HepG2 (cell line): Measurements from ENCODE around the gene GLRA1. TPM values are rescaled to one million over a fixed set of nuclear protein-coding genes. Genes with fewer than 3 reads are reported as not detected.
A peak's percentile ranks its signal among the peaks of the same experiment; 100 is the strongest.

Experiments used
- CBX2 ChIP-seq, 2 experiments: fragments of 200-600 bp in 1 of 2; sonication (generic); formaldehyde crosslinking in 1 of 2; IDR thresholded peaks; 2 replicates each; pipeline versions ENCODE4 v1.7.0 to v1.8.1; 2018 to 2022; ENCODE audit warnings: low read depth in 2 of 2, low read length in 1 of 2, mild to moderate bottlenecking in 1 of 2, missing genetic modification reagents in 1 of 2
- ETS1 ChIP-seq: sonication (generic); formaldehyde crosslinking; IDR thresholded peaks from 2 replicates; pipeline ENCODE4 v1.4.0; 2020; ENCODE audit warnings: missing genetic modification reagents
- FOXA1 ChIP-seq, 2 experiments: fragments of 450-650 bp in 1 of 2; sonication (generic) in 1 of 2; formaldehyde crosslinking in 1 of 2; IDR thresholded peaks; 2 replicates each; pipeline versions ENCODE4 v1.4.0 to v1.6.1; 2016 to 2020; ENCODE audit warnings: missing genetic modification reagents in 1 of 2
- HBP1 ChIP-seq: IDR thresholded peaks from 2 replicates; pipeline ENCODE4 v1.6.1; 2016; ENCODE audit warnings: low read depth, control low read depth
- HMGXB3 ChIP-seq: sonication (generic); formaldehyde crosslinking; IDR thresholded peaks from 2 replicates; pipeline ENCODE4 v1.4.0; 2020; ENCODE audit warnings: missing genetic modification reagents, borderline replicate concordance
- MLX ChIP-seq: IDR thresholded peaks from 2 replicates; pipeline ENCODE4 v1.6.1; 2016
- TBP ChIP-seq: sonication (generic); formaldehyde crosslinking; IDR thresholded peaks from 2 replicates; pipeline ENCODE4 v1.5.0; 2020; ENCODE audit warnings: missing genetic modification reagents
- XBP1 ChIP-seq: sonication (generic); formaldehyde crosslinking; IDR thresholded peaks from 2 replicates; pipeline ENCODE4 v1.5.0; 2020; ENCODE audit warnings: missing genetic modification reagents
- ZNF317 ChIP-seq: sonication (generic); formaldehyde crosslinking; IDR thresholded peaks from 2 replicates; pipeline ENCODE4 v1.5.0; 2020; ENCODE audit warnings: mild to moderate bottlenecking, missing genetic modification reagents
- ZNF674 ChIP-seq: sonication (generic); formaldehyde crosslinking; IDR thresholded peaks from 2 replicates; pipeline ENCODE4 v1.5.0; 2020; ENCODE audit warnings: low read depth, mild to moderate bottlenecking, missing genetic modification reagents
- polyA plus RNA-seq, 8 experiments: library from polyadenylated mRNA; depleted of rRNA in 3 of 8; stranded (reverse) in 7 of 8; unstranded in 1 of 8; fragments of >200 nt; fragmentation: Illumina TruSeq in 4 of 8; extraction: Trizol in 4 of 8; gene quantifications; 2 replicates each; pipeline versions ENCODE4 v1.2.1 to v1.2.3, GENCODE V29; 2011 to 2016; ENCODE audit warnings: low read depth in 4 of 8, missing spikeins in 1 of 8, mixed read lengths in 1 of 8; ENCODE audit not compliant: insufficient read depth in 1 of 8
- total RNA-seq, 5 experiments: library from RNA; depleted of rRNA; stranded (reverse); fragments of >200 nt; fragmentation: Illumina TruSeq; extraction: Trizol; gene quantifications; 2 replicates each; pipeline ENCODE4 v1.2.3, GENCODE V29; 2016; ENCODE audit warnings: low read depth in 1 of 5
- TF ChIP-seq, protein P1 (sequence below): sonication (generic); formaldehyde crosslinking; IDR thresholded peaks from 2 replicates; pipeline ENCODE4 v1.4.0; 2020; ENCODE audit warnings: mild to moderate bottlenecking, missing genetic modification reagents, borderline replicate concordance

Gene GLRA1
- total and polyA plus RNA-seq, 2 of the 13 experiments (the other 11 are each of a cell fraction or from before 2014, with no cell fraction given): not detected

DNA sequence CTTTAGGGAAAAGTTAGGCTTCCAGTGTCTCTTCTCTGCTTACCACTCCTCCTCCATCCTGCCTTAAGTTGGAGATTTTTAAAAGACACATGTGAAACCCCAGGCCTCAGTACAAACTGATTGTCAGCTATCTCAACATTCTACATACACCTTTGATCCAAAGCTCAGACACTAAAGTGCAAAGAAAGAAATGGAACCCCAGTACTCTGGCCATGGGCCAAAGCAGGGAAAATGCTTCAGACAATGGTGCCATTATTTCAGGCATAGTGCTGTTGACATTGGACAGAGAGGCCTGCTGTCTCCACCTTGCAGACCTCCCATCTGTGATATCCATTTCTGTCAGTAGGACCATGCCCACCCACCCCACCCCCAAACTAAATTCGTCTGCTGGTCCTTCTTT, 103.7 kb downstream of the GLRA1 start (continued):
- TF ChIP-seq HMGXB3 (CRISPR knock-in tag) (no peak), ETS1 (CRISPR knock-in tag) (no peak), FOXA1 (IDR thresholded peaks at IDR 0.05) (no peak), FOXA1 (CRISPR knock-in tag; IDR thresholded peaks at IDR 0.05) (peak; percentile 95), MLX (CRISPR knock-in tag) (no peak), CBX2 (IDR thresholded peaks at IDR 0.05; ENCODE audit: low read depth, low read length) (no peak), CBX2 (CRISPR knock-in tag; IDR thresholded peaks at IDR 0.05; ENCODE audit: low read depth) (no peak), XBP1 (CRISPR knock-in tag) (no peak), ZNF317 (CRISPR knock-in tag) (peak; percentile 82), HBP1 (CRISPR knock-in tag) (no peak), ZNF674 (CRISPR knock-in tag) (no peak), TBP (CRISPR knock-in tag) (no peak)
- TF ChIP-seq, protein P1, sequence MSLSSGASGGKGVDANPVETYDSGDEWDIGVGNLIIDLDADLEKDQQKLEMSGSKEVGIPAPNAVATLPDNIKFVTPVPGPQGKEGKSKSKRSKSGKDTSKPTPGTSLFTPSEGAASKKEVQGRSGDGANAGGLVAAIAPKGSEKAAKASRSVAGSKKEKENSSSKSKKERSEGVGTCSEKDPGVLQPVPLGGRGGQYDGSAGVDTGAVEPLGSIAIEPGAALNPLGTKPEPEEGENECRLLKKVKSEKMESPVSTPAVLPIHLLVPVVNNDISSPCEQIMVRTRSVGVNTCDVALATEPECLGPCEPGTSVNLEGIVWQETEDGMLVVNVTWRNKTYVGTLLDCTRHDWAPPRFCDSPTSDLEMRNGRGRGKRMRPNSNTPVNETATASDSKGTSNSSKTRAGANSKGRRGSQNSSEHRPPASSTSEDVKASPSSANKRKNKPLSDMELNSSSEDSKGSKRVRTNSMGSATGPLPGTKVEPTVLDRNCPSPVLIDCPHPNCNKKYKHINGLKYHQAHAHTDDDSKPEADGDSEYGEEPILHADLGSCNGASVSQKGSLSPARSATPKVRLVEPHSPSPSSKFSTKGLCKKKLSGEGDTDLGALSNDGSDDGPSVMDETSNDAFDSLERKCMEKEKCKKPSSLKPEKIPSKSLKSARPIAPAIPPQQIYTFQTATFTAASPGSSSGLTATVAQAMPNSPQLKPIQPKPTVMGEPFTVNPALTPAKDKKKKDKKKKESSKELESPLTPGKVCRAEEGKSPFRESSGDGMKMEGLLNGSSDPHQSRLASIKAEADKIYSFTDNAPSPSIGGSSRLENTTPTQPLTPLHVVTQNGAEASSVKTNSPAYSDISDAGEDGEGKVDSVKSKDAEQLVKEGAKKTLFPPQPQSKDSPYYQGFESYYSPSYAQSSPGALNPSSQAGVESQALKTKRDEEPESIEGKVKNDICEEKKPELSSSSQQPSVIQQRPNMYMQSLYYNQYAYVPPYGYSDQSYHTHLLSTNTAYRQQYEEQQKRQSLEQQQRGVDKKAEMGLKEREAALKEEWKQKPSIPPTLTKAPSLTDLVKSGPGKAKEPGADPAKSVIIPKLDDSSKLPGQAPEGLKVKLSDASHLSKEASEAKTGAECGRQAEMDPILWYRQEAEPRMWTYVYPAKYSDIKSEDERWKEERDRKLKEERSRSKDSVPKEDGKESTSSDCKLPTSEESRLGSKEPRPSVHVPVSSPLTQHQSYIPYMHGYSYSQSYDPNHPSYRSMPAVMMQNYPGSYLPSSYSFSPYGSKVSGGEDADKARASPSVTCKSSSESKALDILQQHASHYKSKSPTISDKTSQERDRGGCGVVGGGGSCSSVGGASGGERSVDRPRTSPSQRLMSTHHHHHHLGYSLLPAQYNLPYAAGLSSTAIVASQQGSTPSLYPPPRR (CRISPR knock-in tag): peak; percentile 64; the same call in 1 of the 2 replicates
